SU-DHL-6 (cell line): ENCODE data around the gene GSDMA.

Experiments used
- CTCF ChIP-seq: fragments of 200-600 bp; sonication (generic); IDR thresholded peaks from one replicate; pipeline ENCODE4 v1.5.1; 2017; ENCODE audit warnings: antibody characterized with exemption, mild to moderate bottlenecking, low read length, moderate library complexity; ENCODE audit not compliant: insufficient read depth, poor library complexity, severe bottlenecking
- EZH2phosphoT487 ChIP-seq: fragments of 200-600 bp; sonication (generic), shearing (Covaris generic); conservative IDR thresholded peaks from 2 replicates; pipeline ENCODE4 v1.6.1; 2018; ENCODE audit warnings: mild to moderate bottlenecking, antibody characterized with exemption, low read length, moderate library complexity, mixed read lengths

- TF ChIP-seq CTCF (no peak), EZH2phosphoT487 (no peak)
Observed at GRCh38 chr17:39963829-39964228, 1.0 kb downstream of the GSDMA start.
